Erythroblast (primary cell): ENCODE measurements around the gene ITGB1BP1.

Source experiments
- GATA1 ChIP-seq: IDR thresholded peaks from 2 replicates; pipeline ENCODE4 v1.6.1; 2011; ENCODE audit warnings: low read depth, mild to moderate bottlenecking, control low read depth, low read length, moderate library complexity
- POLR2A ChIP-seq: IDR thresholded peaks from 2 replicates; pipeline ENCODE4 v1.6.1; 2011; ENCODE audit warnings: mild to moderate bottlenecking, low read length

- no peak for TF ChIP-seq POLR2A
- TF ChIP-seq GATA1, result no peak
Measured at GRCh38 chr2:9428965-9429577, 5.7 kb upstream of the ITGB1BP1 start.
